HepG2 (cell line): ENCODE results near the gene GPRASP2. TPM values are rescaled to one million over a fixed set of nuclear protein-coding genes. Genes with fewer than 3 reads are reported as not detected.
"Not testable (repeated sequence)": the region's sequence is repeated elsewhere in the genome, so short reads cannot be mapped to it uniquely, and the experiment has no call there.

ENCODE experiments used
- ATAC-seq: fragments of 200-7000 bp; cut with Tn5 transposase; 3 replicates; pipeline ENCODE4 v1.9.1; 2020; ENCODE audit warnings: mild to moderate bottlenecking, moderate library complexity
- BruUV-seq: library from RNA; stranded (reverse); fragments of 400-500 nt; replicated peaks from 2 replicates; lab custom pipeline; 2021; lab: Mats Ljungman, UMichigan
- CTCF ChIA-PET: fragments of 300-600 bp; formaldehyde crosslinking; extraction: SDS; loops from one replicate; lab custom pipeline; 2021; ENCODE audit warnings: low total read pairs, inconsistent platforms, low intra/inter-chr PET ratio; lab: Yijun Ruan, JAX
- POLR2A ChIA-PET: fragments of 350-600 bp; sonication (Branson Sonifier 250); formaldehyde crosslinking; loops from one replicate; lab custom pipeline; 2020; ENCODE audit warnings: antibody characterized with exemption, inconsistent platforms; lab: Yijun Ruan, JAX
- DNase-seq: peaks from one replicate; pipeline ENCODE4 v3.0.0-alpha.2; 2015; ENCODE audit warnings: low spot score
- FAIRE-seq: peaks from 3 replicates; lab custom pipeline; 2011; peaks lifted over from hg19 to GRCh38; lab: Jason Lieb, UNC
- H2AFZ ChIP-seq: one replicate; pipeline ENCODE4 v1.6.1; 2011; ENCODE audit warnings: low read length, inconsistent platforms
- H3K27ac ChIP-seq: fragments of 300-600 bp; 3 replicates; pipeline ENCODE4 v1.8.0; 2011; ENCODE audit warnings: mixed run types, mild to moderate bottlenecking, mixed read lengths, low read length, inconsistent platforms; ENCODE audit not compliant: insufficient read depth; ENCODE audit errors: extremely low read length
- H3K27me3 ChIP-seq, 2 experiments: fragments of 200-600 bp in 1 of 2; 2 replicates in 1 of 2; 3 replicates in 1 of 2; pipeline versions ENCODE4 v1.6.0 to v1.8.0; 2011; ENCODE audit warnings: low read length in 2 of 2, mild to moderate bottlenecking in 2 of 2, moderate library complexity in 2 of 2, inconsistent platforms in 1 of 2; ENCODE audit not compliant: insufficient read depth in 2 of 2, control insufficient read depth in 1 of 2
- H3K36me3 ChIP-seq, 2 experiments: fragments of 200-600 bp in 1 of 2; replicated peaks in 1 of 2; 2 replicates in 1 of 2; 3 replicates in 1 of 2; pipeline versions ENCODE4 v1.5.1 to v1.8.0; 2011; ENCODE audit warnings: low read length in 2 of 2, inconsistent platforms in 1 of 2; ENCODE audit not compliant: insufficient read depth in 2 of 2, control insufficient read depth in 1 of 2
- H3K4me1 ChIP-seq: 2 replicates; pipeline ENCODE4 v1.5.1; 2012; ENCODE audit warnings: low read length, inconsistent platforms; ENCODE audit not compliant: insufficient read depth
- H3K4me2 ChIP-seq: 2 replicates; pipeline ENCODE4 v1.6.0; 2011; ENCODE audit warnings: low read depth, low read length, inconsistent platforms
- H3K4me3 ChIP-seq, 3 experiments: fragments of 200-600 bp in 1 of 3; sonication (generic), shearing (Covaris generic) in 1 of 3; replicated peaks in 1 of 3; 2 replicates each; pipeline ENCODE4 v1.5.1; 2011 to 2016; ENCODE audit warnings: low read length in 3 of 3, inconsistent platforms in 2 of 3, low read depth in 2 of 3, mild to moderate bottlenecking in 2 of 3, control low read depth in 1 of 3, mixed read lengths in 1 of 3; ENCODE audit not compliant: insufficient read depth in 1 of 3
- H3K79me2 ChIP-seq: one replicate; pipeline ENCODE4 v1.6.1; 2011; ENCODE audit warnings: low read length, inconsistent platforms; ENCODE audit not compliant: insufficient read depth
- H3K9ac ChIP-seq: 2 replicates; pipeline ENCODE4 v1.6.0; 2011; ENCODE audit warnings: mild to moderate bottlenecking, low read depth, low read length, inconsistent platforms; ENCODE audit not compliant: insufficient read depth
- H3K9me3 ChIP-seq: 2 replicates; pipeline ENCODE4 v1.5.1; 2012; ENCODE audit warnings: mild to moderate bottlenecking, low read length
- H4K20me1 ChIP-seq: 2 replicates; pipeline ENCODE4 v1.6.0; 2011; ENCODE audit warnings: inconsistent platforms, mild to moderate bottlenecking, low read length, moderate library complexity; ENCODE audit not compliant: insufficient read depth
- KDM2A ChIP-seq: sonication (generic); formaldehyde crosslinking; IDR thresholded peaks from 2 replicates; pipeline ENCODE4 v1.4.0; 2020; ENCODE audit warnings: low read depth, missing genetic modification reagents, borderline replicate concordance
- TARDBP ChIP-seq: sonication (generic); formaldehyde crosslinking; IDR thresholded peaks from 2 replicates; pipeline ENCODE4 v1.8.0; 2022; ENCODE audit warnings: mild to moderate bottlenecking, missing genetic modification reagents
- TOE1 ChIP-seq: sonication (generic); formaldehyde crosslinking; IDR thresholded peaks from 2 replicates; pipeline ENCODE4 v1.4.0; 2020; ENCODE audit warnings: mild to moderate bottlenecking, missing genetic modification reagents
- ZNF746 ChIP-seq: sonication (generic); formaldehyde crosslinking; IDR thresholded peaks from 2 replicates; pipeline ENCODE4 v1.8.0; 2022; ENCODE audit warnings: mild to moderate bottlenecking, missing genetic modification reagents
- ZNF790 ChIP-seq: sonication (generic); formaldehyde crosslinking; IDR thresholded peaks from 2 replicates; pipeline ENCODE4 v1.8.0; 2022; ENCODE audit warnings: missing genetic modification reagents, mild to moderate bottlenecking, borderline replicate concordance
- WGBS: methylation state at CpG from one replicate; pipeline ENCODE4 v1.1.6; 2017; ENCODE audit warnings: low lambda C conversion rate; 5-methylcytosine and 5-hydroxymethylcytosine counted together
- in situ Hi-C: cut with HindIII; loops from 2 replicates; pipeline ENCODE4 v1.10.0; 2017; ENCODE audit warnings: low pct_unique_long_range_greater_than_20kb; ENCODE audit not compliant: extremely low pct_ligation_motif_present
- intact Hi-C: fragments of 100-400 bp; cut with micrococcal nuclease; formaldehyde crosslinking; loops from one replicate; pipeline ENCODE4 v1.10.0; 2022; ENCODE audit not compliant: unreplicated experiment
- polyA plus RNA-seq, 8 experiments: library from polyadenylated mRNA; depleted of rRNA in 3 of 8; stranded (reverse) in 7 of 8; unstranded in 1 of 8; fragments of >200 nt; fragmentation: Illumina TruSeq in 4 of 8; extraction: Trizol in 4 of 8; gene quantifications; 2 replicates each; pipeline versions ENCODE4 v1.2.1 to v1.2.3, GENCODE V29; 2011 to 2016; ENCODE audit warnings: low read depth in 4 of 8, missing spikeins in 1 of 8, mixed read lengths in 1 of 8; ENCODE audit not compliant: insufficient read depth in 1 of 8
- total RNA-seq, 5 experiments: library from RNA; depleted of rRNA; stranded (reverse); fragments of >200 nt; fragmentation: Illumina TruSeq; extraction: Trizol; gene quantifications; 2 replicates each; pipeline ENCODE4 v1.2.3, GENCODE V29; 2016; ENCODE audit warnings: low read depth in 1 of 5
- TF ChIP-seq, protein P1 (sequence below): conservative IDR thresholded peaks from 2 replicates; pipeline ENCODE4 v1.6.1; 2018; ENCODE audit warnings: missing genetic modification reagents

The GPRASP2 gene
- total and polyA plus RNA-seq, 2 of the 13 experiments (the other 11 are each of a cell fraction or from before 2014, with no cell fraction given) = 0.55 to 1.3 TPM

DNA sequence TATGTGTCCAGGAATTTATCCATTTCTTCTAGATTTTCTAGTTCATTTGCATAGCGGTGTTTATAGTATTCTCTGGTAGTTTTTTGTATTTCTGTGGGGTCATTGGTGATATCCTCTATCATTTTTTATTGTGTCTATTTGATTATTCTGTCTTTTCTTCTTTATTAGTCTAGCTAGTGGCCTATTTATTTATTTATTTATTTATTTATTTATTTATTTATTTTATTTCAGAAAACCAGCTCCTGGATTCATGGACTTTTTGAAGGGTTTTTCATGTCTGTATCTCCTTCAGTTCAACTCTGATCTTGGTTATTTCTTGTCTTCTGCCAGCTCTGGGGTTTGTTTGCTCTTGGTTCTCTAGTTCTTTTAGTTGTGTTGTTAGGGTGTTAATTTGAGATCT is 34.8 kb upstream of the GPRASP2 start:
- H3K4me3 ChIP-seq, H3K79me2 ChIP-seq, BruUV-seq, H3K9me3 ChIP-seq, DNase-seq, H2AFZ ChIP-seq, H3K4me1 ChIP-seq, in situ Hi-C loops, H3K4me2 ChIP-seq, H3K9ac ChIP-seq, H3K36me3 ChIP-seq, POLR2A ChIA-PET, H3K27ac ChIP-seq, H3K27me3 ChIP-seq, CTCF ChIA-PET, FAIRE-seq, ATAC-seq, intact Hi-C loops, H4K20me1 ChIP-seq: not testable (repeated sequence)
- 100% methylated on average over 1 of the region's 1 CpG for WGBS

DNA sequence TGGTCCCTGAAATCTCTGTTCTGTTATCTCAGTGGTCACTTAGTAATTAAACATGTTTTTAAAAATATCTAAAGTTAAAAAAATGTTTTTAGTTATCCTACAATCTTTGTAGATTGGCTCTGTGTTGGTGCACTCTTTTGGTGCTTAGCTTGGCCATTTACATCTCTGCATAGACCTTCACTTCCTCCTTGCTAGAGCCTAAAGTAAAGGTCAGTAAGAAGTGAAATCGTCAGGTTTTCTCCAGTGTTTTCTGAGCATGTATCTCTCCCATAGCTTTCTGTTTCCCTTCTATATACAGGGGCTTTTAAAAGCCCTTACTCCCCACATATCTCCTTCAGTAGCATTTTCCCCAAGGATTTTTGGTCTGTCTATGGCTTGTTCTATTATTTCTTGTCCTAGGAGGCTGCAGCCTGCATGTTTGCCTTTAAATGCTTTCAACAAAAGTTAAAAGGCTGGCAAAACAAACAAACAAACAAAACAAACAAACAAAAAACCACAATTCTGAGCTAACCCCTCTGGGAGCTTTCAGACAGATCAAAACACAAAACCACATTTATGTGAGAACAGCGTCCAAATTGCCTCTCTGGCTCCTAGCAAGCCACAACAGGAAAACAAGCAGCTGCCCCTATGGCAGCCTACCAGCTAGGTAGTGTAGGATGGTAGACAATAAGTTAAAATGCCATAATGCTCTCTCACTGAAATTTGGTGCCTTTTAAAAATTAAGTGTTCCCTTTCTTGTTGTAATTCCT is 27.3 kb upstream of the GPRASP2 start:
- Histone ChIP-seq H3K36me3 (no peaks in the 10 kb centered on the region), H3K4me2 (no peak overlapping the region), H3K4me1 (no peaks in the 10 kb centered on the region), H3K9ac (no peak overlapping the region), H3K4me3 (no peak overlapping the region), H3K9me3 (peaks cover 5% of the 10 kb centered on the region), H3K79me2 (no peaks in the 10 kb centered on the region), H3K27me3 (no peaks in the 10 kb centered on the region), H4K20me1 (no peaks in the 10 kb centered on the region), H2AFZ (no peak overlapping the region), H3K27ac (no peak overlapping the region)
- ChIA-PET CTCF (no interaction called here), POLR2A (no interaction called here)
- no TSS peak for BruUV-seq
- ATAC-seq (no peak), FAIRE-seq (no peak), DNase-seq (no peak)
- in situ Hi-C loops = no loop called here
- TF ChIP-seq TARDBP (CRISPR knock-in tag) = no peak
- TF ChIP-seq ZNF790 = no peak
- no peak for TF ChIP-seq ZNF746 (CRISPR knock-in tag)
- TF ChIP-seq KDM2A (CRISPR knock-in tag) = no peak
- no peak for TF ChIP-seq TOE1 (CRISPR knock-in tag)
- TF ChIP-seq, protein P1, sequence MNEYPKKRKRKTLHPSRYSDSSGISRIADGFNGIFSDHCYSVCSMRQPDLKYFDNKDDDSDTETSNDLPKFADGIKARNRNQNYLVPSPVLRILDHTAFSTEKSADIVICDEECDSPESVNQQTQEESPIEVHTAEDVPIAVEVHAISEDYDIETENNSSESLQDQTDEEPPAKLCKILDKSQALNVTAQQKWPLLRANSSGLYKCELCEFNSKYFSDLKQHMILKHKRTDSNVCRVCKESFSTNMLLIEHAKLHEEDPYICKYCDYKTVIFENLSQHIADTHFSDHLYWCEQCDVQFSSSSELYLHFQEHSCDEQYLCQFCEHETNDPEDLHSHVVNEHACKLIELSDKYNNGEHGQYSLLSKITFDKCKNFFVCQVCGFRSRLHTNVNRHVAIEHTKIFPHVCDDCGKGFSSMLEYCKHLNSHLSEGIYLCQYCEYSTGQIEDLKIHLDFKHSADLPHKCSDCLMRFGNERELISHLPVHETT (CRISPR knock-in tag) = no peak
- intact Hi-C loops = no loop called here
- 96% methylated on average over 2 of the region's 2 CpGs for WGBS
